Forelimb muscle (tissue), 1 donor: Measurements from ENCODE around the gene SLC6A5. TPM values are rescaled to one million over a fixed set of nuclear protein-coding genes. Genes with fewer than 3 reads are reported as not detected.
A peak's percentile ranks its signal among the peaks of the same experiment; 100 is the strongest.
"Not testable (repeated sequence)": the region's sequence is repeated elsewhere in the genome, so short reads cannot be mapped to it uniquely, and the experiment has no call there.

Source experiments
- DNase-seq: peaks from one replicate; pipeline ENCODE4 v3.0.0-alpha.2; 2013; ENCODE audit warnings: low read depth
- polyA plus RNA-seq: library from polyadenylated mRNA; unstranded; fragments of 120-200 nt; gene quantifications from one replicate; pipeline ENCODE4 v1.2.1, GENCODE V29; 2013; ENCODE audit not compliant: insufficient read length

The SLC6A5 gene
- polyA plus RNA-seq = not detected

- DNase-seq = peak; percentile 20
Observed at GRCh38 chr11:20599221-20600019, at the start of gene SLC6A5. SLC6A5 (plus strand) TSS chr11:20599608; CDS start chr11:20599673, 65 bp downstream.

DNA sequence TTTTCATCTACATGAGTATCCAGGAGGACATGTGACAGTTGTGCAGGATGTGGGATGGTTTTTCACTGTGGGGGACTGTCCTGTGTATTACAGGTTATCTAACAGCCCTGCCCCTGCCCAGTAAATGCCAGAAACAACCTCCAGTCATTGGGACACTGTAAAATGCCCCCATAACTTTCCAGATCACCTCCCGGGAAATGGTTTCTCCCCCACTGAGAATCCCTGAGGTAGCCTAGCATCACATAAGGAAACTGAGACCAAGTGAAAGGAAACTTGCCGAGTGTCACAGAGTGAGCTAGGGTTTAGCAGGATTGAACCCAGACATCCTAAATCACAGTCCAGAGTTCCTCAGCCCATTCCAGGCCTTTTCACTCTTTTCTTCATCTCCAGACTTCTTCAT, 48.3 kb upstream of the SLC6A5 start:
- no peak for DNase-seq

DNA sequence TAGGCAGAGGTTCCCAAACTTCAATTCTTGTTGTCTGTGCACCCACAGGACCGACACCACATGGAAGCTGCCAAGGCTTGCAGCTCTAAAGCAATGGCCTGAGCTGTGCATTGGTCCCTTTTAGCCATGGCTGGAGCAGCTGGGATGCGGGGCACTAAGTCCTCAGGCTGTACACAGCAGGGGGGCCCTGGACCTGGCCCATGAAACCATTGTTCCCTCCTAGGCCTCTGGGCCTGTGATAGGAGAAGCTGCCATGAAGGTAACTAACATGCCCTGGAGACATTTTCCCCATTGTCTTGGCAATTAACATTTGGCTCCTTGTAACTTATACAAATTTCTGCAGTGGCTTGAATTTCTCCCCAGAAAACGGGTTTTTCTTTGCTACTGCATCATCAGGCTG, 43.6 kb upstream of the SLC6A5 start:
- DNase-seq = no peak

- DNase-seq = not testable (repeated sequence)
Observed at GRCh38 chr11:20556396-20556795, 43.0 kb upstream of the SLC6A5 start.

DNA sequence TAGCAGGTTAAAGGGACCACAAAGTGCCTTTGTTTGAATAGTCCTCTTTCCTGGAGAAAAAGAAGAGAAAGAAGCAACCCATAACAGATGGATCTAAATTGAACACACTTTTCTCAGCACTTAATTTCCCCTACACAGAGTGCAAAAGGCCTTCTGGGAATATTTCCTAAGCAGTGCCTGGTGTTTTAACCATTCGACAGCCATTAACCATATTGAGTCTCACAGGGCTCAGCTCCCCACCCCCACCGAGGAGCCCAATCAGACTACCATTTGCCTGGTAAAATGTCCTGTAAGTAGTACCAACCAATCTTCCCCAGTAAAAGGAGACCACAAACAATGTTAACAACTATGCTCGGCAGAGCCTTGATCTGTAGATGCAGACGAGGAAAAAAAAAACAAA, 40.7 kb upstream of the SLC6A5 start:
- DNase-seq = no peak

DNA sequence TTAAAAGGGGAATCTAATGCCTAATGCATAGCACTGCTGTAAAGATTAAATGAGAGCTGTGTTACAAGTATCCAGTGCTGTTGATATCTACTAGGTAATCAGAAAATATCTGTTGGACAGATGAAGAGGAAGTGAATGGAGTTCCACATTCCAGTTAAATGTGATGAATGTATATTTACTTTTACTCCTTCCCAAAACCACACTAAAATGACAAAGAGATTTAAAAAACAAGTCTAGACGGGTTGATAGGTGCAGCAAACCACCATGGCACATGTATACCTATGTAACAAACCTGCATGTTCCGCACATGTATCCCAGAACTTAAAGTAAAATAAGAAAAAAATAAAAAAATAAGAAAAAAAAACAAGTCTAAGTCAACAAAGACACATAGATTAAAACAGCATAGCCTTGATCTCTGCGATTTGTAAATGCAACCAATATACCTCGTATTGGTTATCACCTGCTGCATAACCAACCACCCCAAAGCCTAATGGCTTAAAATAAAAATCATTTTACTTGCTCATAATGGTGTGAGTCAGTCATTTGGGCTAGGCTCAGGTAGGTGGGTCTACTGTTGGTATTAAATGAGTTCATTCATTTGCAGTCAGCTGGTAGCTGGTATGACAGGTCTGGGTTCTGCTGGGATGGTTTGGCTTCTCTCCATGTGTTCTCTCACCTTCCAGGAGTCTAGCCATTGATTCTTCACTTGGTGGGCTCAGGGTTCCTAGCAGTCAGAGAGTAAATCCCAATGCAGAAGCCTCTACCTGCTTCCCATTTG, 39.7 kb upstream of the SLC6A5 start:
- no peak for DNase-seq

DNA sequence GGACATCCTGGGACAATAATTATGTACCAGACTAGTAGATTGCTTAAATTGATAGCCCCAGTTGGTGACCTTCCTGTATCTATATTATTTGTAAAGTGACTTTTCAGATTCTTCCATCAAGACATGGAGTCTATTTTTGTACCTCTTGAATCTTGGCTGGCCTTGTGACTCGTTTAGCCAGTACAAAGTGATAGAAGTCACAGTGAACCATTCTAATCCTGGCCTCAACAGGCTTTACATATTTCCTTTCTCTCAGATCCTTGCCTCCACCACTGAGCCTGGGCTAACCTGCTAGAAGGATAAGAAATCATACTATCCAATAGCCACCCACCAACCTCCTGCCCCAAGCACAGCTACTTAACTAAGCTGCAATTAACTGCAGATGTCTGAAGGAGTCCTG, 37.5 kb upstream of the SLC6A5 start:
- DNase-seq = no peak

GRCh38 chr11:20563866-20564265, 35.5 kb upstream of the SLC6A5 start:
- no peak for DNase-seq

DNA sequence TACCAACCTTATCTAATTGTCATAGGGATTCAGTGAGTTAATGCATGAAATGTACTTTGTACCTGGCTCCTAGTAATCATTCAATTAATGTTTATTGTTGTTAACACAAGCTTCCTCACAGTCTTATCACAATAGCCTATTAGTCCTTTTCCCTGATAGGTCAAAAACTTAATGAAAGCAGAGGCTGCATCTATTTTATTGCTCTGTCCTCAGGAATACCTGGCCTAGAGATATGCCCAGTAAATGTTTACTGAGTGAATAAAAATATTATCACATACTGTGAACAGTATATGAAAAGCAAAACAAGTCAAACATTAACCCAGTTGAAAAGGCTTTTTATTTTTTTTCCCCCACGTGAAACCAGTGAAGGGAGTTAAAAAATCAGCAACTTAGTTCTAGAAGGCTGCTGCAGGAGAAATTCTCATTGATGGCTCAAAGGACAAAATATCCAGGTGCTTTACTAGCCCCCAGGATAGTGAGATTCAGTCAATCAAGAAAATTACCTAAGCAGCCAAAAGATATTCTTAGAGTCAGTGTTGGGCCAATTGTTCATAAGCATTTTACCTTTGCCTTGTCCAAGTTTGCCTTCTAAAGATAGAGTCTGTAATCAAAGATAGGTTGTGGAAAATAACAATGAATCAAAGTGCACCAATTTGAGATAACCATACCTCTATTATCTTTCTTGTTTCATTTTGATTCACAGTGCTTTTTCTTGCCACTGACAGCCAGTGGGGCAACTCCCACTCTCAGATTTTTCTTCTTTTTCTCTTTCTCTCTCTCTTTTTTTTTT, 34.4 kb upstream of the SLC6A5 start:
- DNase-seq = no peak

GRCh38 chr11:20566115-20566514, 33.3 kb upstream of the SLC6A5 start:
- not testable (repeated sequence) for DNase-seq

GRCh38 chr11:20566591-20567434, 32.6 kb upstream of the SLC6A5 start:
- DNase-seq = no peak

GRCh38 chr11:20579725-20580124, 19.7 kb upstream of the SLC6A5 start:
- not testable (repeated sequence) for DNase-seq

DNA sequence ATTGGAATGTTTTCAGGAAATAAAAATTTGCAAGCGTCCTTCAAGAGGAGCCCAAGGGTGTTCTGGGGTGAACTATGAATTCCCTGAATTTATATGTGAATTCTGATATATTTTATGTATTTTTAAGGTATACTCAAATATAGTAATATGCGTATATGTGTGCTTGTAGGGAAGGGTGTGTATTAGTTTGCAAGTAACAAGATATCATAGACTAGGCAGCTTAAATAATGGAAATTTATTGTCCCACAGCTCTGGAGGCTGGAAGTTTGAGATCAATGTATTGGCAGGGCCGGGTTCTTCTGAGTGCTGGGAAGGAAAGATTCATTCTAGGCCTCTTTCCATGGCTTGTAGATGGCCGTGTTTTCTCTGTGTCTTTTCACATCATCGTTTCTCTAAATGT, 16.2 kb upstream of the SLC6A5 start:
- no peak for DNase-seq

DNA sequence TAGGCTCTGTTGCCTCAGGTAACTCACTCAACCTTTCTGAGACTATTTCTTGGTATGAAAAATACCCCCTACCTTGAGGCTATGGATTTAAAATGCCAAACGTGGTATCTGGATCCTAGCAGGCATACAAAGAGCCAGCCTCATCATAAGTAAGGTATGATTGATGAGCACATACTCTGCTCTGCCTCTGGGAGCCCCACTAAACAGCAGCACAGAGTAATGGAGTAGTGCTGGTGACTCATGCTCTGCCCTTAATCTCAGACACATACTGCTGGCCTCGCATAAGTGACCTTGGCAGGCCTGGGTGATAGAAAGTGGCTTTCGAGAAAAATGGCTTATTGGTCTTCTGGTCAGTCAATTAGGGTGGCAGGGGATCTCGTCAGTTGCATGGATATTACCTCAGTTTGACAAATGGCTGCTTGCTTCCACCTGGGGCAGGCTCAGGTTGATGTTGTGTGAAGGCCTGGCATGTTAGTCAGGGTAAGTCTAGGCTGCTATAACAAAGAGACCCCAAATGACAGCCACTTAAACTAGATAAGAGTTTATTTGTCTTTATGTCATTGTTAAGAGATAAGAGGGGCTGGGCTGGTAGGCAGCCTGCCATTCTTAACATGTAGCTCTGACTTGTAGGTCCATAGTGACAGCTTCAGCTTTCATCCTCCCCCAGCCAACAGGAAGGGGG, 15.2 kb upstream of the SLC6A5 start:
- DNase-seq = no peak

DNA sequence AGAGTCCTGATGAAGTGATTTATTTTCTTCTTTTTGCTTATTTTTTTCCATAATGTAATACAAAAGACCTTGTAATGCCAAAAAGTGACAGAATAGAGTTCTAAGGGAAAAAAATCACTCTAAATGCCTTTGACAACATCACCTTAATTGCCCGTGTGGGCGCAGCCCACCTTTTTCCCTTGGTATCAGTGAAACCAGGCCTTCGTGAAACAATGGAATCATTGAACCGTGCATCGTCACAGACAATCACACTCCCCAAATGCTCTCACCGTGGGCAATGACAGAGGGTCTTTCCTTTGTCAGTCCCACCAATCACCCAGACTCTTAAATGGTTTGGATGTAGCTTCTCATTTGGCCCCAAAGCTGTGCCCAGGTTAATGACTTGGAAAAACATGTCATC, 9.6 kb upstream of the SLC6A5 start:
- DNase-seq = no peak

- DNase-seq = no peak
Observed at GRCh38 chr11:20590381-20590780, 9.0 kb upstream of the SLC6A5 start.

- DNase-seq = no peak
Observed at GRCh38 chr11:20592741-20593140, 6.7 kb upstream of the SLC6A5 start.

DNA sequence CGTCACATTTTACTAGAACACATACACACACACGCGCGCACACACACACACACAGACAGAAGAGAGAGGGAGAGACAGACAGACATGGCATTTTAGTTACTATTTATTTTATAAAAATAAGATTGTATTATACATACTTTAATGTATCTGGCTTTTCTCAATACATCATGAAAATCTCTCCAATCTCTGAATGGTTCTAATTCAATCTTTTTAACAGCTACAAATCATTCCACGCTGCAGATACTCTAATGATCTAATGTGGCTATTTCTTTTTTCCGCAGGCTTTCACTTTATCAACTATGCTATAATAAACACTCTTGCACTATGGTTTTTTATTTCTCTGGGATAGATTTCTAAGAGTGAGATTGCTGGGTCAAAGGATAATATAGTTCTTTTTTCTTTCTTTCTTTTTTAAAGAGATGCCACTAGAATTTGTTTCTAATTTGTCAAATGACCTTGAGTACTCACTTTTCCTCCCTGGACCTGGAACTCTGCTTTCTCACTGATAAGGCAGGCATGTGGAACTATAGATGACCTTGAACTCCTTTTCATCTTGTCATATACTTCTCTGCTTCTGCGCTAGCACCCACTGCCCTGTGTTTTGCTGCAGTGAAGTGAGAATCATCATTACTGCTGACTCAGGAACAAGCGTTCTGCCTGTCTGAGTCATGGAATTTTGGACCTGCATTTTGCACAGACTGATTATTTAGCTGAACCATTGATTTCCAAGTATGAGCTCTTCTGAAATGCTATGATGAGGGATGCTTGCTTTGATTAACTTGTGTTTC, 4.9 kb upstream of the SLC6A5 start:
- no peak for DNase-seq

- no peak for DNase-seq
Observed at GRCh38 chr11:20595101-20595500, 4.3 kb upstream of the SLC6A5 start.
